Motor neuron (in vitro differentiated cells): Measurements from ENCODE around the gene CDC14A. TPM values are rescaled to one million over a fixed set of nuclear protein-coding genes. Genes with fewer than 3 reads are reported as not detected.

ENCODE experiments used
- ATAC-seq, 8 experiments: fragments of 200-7000 bp; cut with Tn5 transposase; replicated peaks in 6 of 8; 2 replicates each; pipeline ENCODE4 v1.8.0; 2021; ENCODE audit warnings: mild to moderate bottlenecking in 8 of 8, moderate library complexity in 8 of 8
- H3K27ac ChIP-seq, 2 donors: fragments of 250-450 bp; sonication (Bioruptor Pico); 2 replicates each; pipeline ENCODE4 v1.9.0; 2021; ENCODE audit warnings: antibody characterized with exemption in 2 of 2, mild to moderate bottlenecking in 2 of 2, moderate library complexity in 1 of 2
- H3K4me1 ChIP-seq, 2 donors: fragments of 250-450 bp; sonication (Bioruptor Pico); replicated peaks in 1 of 2; 2 replicates each; pipeline ENCODE4 v1.6.1; 2021; ENCODE audit warnings: antibody characterized with exemption in 2 of 2, mild to moderate bottlenecking in 2 of 2, moderate library complexity in 1 of 2
- H3K4me3 ChIP-seq, 5 donors: fragments of 250-450 bp; sonication (Bioruptor Pico); 2 replicates each; pipeline ENCODE4 v1.9.0; 2021; ENCODE audit warnings: antibody characterized with exemption in 5 of 5, mild to moderate bottlenecking in 5 of 5, moderate library complexity in 4 of 5
- WGBS, 10 experiments: fragments of 450-650 bp; shearing (Covaris generic); methylation state at CpG; one replicate each; pipeline ENCODE4 v1.0.0; 2022; 5-methylcytosine and 5-hydroxymethylcytosine counted together
- in situ Hi-C, 9 experiments: fragments of 400-800 bp; cut with MboI; loops; one replicate each; pipeline ENCODE4 v1.15.0; 2021; ENCODE audit warnings: low sequenced_read_pairs in 9 of 9, low pct_unique_long_range_greater_than_20kb in 2 of 9; ENCODE audit not compliant: unreplicated experiment in 9 of 9
- total RNA-seq, 8 experiments: library from RNA; unstranded; fragments of 300-600 nt; gene quantifications; 2 replicates each; pipeline versions ENCODE4 v1.2.3 to v1.2.4, GENCODE V29; 2022

Gene CDC14A
- total RNA-seq, 8 experiments from 2014 or later: 2.2 to 8.8 (median 4.4) TPM

DNA sequence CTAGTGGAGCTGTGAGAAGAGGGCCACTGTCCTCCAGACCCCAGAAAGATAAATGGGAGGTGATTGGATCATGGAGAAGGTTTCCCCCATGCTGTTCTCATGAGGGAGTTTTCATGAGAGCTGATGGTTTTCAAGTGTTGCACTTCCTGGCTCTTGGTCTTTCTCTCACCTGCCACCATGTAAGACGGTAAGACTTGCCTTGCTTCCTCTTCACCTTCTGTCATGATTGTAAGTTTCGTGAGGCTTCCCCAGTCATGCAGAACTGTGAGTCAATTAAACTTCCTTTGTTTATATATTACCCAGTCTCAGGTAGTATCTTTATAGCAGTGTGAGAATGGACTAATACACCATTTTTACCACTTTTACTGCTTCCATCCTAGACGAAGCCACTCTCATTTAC, 213.2 kb downstream of the CDC14A start:
- Histone ChIP-seq H3K4me3 (no peak overlapping the region), H3K4me1 (peaks cover 0 to 5% of the 10 kb centered on the region in 2 donors), H3K27ac (peak overlapping the region in 1 of 2 donors; percentile 54)
- 50 to 100% (median 68%) methylated on average over 1 to 3 of the region's 3 CpGs; no CpG with 5 or more reads in 3 of the 10 experiments for WGBS, 10 experiments
- peak in 1 of 8 experiments; percentile 24 for ATAC-seq
- in situ Hi-C loops: no loop called here

DNA sequence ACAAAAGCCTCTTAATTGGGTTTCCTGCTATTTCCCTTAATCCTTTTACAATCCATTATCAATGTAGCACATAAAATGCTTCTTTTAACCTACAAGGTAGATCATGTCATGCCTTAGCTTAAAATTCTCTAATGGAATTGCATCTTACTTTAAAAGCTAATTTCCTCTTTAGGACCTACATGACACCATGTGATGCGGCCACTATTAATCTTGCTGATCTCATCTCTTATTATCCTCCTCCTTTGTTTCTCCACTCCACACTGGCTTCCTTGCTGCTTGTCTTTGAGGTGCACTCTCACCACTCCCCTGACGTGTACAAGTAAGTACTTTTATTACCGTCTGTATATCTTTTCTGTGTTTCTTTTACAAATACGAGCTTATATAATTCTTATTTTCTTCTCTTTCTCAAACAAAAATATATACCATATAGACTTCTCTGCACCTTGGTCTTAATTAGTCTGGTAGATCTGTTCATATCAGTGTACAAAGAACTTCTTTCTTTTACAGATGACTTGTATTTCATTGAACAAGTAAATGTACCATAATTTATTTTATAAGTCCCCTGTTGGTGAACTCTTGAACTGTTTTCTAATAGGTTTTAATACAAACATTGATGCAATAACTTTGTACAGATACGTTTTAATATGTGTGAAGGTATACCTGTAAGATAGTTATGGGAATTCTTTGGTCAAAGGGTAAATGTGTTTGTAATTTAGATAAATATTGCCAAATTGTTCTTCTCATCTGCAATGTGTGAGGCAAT, 213.8 kb downstream of the CDC14A start:
- ATAC-seq: peak in 5 of 8 experiments; percentile 69 to 98 (median 87)

DNA sequence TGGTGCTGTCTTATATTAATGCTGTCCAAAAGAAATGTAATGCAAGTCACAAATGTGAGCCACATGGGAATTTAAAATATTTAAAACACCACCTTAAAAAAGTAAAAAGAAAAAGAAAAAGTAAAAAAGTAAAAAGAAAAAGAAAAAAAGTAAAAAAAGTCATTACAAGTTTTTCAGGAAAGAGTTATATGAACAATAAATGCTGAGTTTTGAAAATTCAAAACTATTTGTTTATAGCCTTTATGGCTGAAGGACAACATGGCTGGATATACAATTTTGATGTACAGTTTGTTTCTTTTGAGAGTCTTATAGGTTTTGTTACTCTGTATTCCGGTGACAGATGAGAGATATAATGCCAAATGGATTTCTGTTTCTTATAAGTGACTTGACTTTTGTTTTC, 214.8 kb downstream of the CDC14A start:
- no peak overlapping the region for H3K27ac ChIP-seq
- H3K4me3 ChIP-seq: peak overlapping the region in 1 of 5 donors; percentile 7
- WGBS, 10 experiments: 0% methylated on average over 1 of the region's 1 CpG
- in situ Hi-C loops: no loop called here
- no peak for ATAC-seq
- peaks cover 0 to 5% of the 10 kb centered on the region in 2 donors for H3K4me1 ChIP-seq

More for the DNA sequence above, 213.8 kb downstream of the CDC14A start:
- H3K4me3 ChIP-seq: peak overlapping the region in 2 of 5 donors; percentile 7 to 24
- H3K4me1 ChIP-seq: peaks cover 0 to 5% of the 10 kb centered on the region in 2 donors
- WGBS, 10 experiments: 35 to 85% (median 53%) methylated on average over 3 to 5 of the region's 5 CpGs
- in situ Hi-C loops: no loop called here
- peak overlapping the region in 1 of 2 donors; percentile 54 for H3K27ac ChIP-seq

Other genes starting within 250 kb of the CDC14A start
- gene SASS6, start 219.6 kb upstream of the CDC14A start, total RNA-seq: 10 to 100 TPM in 2 of 8 experiments, 1 to 10 TPM in 5, under 1 TPM in 1; 0.97 to 12.5 (median 8.0) TPM
- 10 to 100 TPM; 16.8 to 34.5 (median 22.5) TPM for gene TRMT13, start 219.3 kb upstream of the CDC14A start, total RNA-seq
- gene LRRC39, start 174.2 kb upstream of the CDC14A start, total RNA-seq: 1 to 10 TPM in 7 of 8 experiments, under 1 TPM in 1; 0.81 to 3.9 (median 2.0) TPM
- 10 to 100 TPM in 5 of 8 experiments, 1 to 10 TPM in 3; 7.5 to 20.0 (median 10.9) TPM for gene DBT, start 102.7 kb upstream of the CDC14A start, total RNA-seq
- gene RTCA, start 86.3 kb upstream of the CDC14A start, total RNA-seq: 10 to 100 TPM; 24.9 to 58.6 (median 41.7) TPM
- gene GPR88, start 185.6 kb downstream of the CDC14A start, total RNA-seq: 1 to 10 TPM in 1 of 8 experiments, under 1 TPM in 4, not detected in 3; 0.21 to 1.3 (median 0.52) TPM